IPS-18a (cell line): ENCODE results near the gene FUT8.
"Not testable (repeated sequence)": the region's sequence is repeated elsewhere in the genome, so short reads cannot be mapped to it uniquely, and the experiment has no call there.

Experiments
- H3K27ac ChIP-seq: one replicate; pipeline ENCODE4 v1.5.1; 2013; ENCODE audit warnings: low read length
- H3K27me3 ChIP-seq: one replicate; pipeline ENCODE4 v1.6.1; 2013; ENCODE audit warnings: mild to moderate bottlenecking, low read length; ENCODE audit not compliant: control insufficient read depth, insufficient read depth
- H3K36me3 ChIP-seq: one replicate; pipeline ENCODE4 v1.6.1; 2013; ENCODE audit warnings: low read depth, low read length; ENCODE audit not compliant: control insufficient read depth
- H3K4me1 ChIP-seq: one replicate; pipeline ENCODE4 v1.6.1; 2013; ENCODE audit warnings: low read depth, low read length; ENCODE audit not compliant: control insufficient read depth
- H3K4me3 ChIP-seq: one replicate; pipeline ENCODE4 v1.5.1; 2013; ENCODE audit warnings: low read length
- H3K9ac ChIP-seq: one replicate; pipeline ENCODE4 v1.6.1; 2013; ENCODE audit warnings: mild to moderate bottlenecking, low read length, moderate library complexity
- H3K9me3 ChIP-seq: one replicate; pipeline ENCODE4 v1.6.1; 2013; ENCODE audit warnings: low read depth, low read length; ENCODE audit not compliant: control insufficient read depth

Gene FUT8

DNA sequence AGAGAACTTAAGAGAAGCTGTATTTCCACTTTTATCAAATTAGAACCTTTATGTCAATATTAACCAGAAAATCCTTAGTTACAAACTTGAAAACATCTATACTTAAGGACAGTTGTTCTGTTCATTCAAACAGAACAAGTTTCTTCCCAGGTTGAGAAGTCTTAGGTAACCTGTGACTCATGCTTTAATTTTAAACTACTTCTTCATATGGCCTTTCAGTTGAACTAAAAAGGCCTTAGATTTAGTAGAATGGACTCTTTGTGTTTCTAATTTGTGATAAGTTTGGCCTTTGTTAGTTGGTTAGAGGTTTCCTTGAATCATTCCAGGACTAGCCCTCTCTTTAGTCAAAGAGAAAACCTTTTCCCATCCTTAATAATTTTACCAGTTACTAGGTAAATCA lies 274.2 kb downstream of the FUT8 start:
- Histone ChIP-seq H3K36me3 (no peaks in the 10 kb centered on the region), H3K9me3 (no peaks in the 10 kb centered on the region), H3K27me3 (no peaks in the 10 kb centered on the region), H3K4me1 (peaks cover 15% of the 10 kb centered on the region), H3K27ac (no peak overlapping the region), H3K4me3 (peak overlapping the region; percentile 11), H3K9ac (no peak overlapping the region)

DNA sequence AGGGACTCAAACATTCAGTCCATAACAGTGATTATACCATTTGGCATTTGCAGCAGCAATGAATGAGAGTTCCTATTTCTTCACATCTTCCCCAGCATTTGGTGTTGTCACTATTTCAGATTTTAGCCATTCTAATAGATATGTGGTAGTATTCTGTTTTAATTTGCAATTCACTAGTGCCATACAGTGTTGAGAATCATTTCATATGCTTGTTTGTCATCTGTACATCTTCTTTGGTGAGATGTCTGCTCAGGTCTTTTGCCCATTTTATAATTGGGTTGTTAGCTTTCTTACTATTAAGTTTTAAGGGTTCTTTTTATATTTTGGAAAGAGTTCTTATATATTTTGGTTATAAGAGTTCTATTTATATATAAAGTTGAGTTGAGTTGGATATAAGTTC lies 276.5 kb downstream of the FUT8 start:
- Histone ChIP-seq H3K9me3 (peaks cover 6% of the 10 kb centered on the region), H3K4me3 (no peak overlapping the region), H3K4me1 (peaks cover 15% of the 10 kb centered on the region), H3K27me3 (no peaks in the 10 kb centered on the region), H3K9ac (no peak overlapping the region), H3K36me3 (no peaks in the 10 kb centered on the region), H3K27ac (no peak overlapping the region)

DNA sequence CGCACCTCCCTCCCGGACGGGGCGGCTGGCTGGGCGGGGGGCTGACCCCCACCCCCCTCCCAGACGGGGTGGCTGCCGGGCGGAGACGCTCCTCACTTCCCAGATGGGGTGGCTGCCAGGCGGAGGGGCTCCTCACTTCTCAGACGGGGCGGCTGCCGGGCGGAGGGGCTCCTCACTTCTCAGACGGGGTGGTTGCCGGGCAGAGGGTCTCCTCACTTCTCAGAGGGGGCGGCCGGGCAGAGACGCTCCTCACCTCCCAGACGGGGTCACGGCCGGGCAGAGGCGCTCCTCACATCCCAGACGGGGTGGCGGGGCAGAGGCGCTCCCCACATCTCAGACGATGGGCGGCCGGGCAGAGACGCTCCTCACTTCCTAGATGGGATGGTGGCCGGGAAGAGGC lies 280.0 kb downstream of the FUT8 start:
- H3K36me3 ChIP-seq, H3K4me3 ChIP-seq, H3K27ac ChIP-seq, H3K9ac ChIP-seq, H3K4me1 ChIP-seq, H3K27me3 ChIP-seq, H3K9me3 ChIP-seq: not testable (repeated sequence)

DNA sequence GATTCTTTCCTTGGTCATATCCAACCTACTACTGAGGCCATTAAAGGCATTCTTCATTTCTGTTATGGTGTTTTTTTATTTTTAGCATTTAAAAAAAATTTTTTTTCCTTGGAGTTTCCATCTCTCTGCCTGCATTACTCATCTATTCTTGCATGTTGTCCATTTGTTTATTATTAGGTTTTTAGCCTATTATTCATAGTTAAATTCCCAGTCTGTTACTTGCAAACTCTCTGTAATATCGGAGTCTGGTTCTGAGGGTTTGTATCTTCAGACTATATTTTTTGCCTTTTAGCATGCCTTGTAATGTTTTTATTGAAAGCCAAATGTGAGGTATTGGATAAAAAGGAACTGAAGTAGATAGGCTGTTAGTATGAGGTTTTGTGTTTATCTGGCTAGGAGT lies 284.3 kb downstream of the FUT8 start:
- Histone ChIP-seq H3K4me3 (no peak overlapping the region), H3K27ac (no peak overlapping the region), H3K4me1 (no peaks in the 10 kb centered on the region), H3K36me3 (no peaks in the 10 kb centered on the region), H3K27me3 (no peaks in the 10 kb centered on the region), H3K9me3 (peaks cover 6% of the 10 kb centered on the region), H3K9ac (no peak overlapping the region)

DNA sequence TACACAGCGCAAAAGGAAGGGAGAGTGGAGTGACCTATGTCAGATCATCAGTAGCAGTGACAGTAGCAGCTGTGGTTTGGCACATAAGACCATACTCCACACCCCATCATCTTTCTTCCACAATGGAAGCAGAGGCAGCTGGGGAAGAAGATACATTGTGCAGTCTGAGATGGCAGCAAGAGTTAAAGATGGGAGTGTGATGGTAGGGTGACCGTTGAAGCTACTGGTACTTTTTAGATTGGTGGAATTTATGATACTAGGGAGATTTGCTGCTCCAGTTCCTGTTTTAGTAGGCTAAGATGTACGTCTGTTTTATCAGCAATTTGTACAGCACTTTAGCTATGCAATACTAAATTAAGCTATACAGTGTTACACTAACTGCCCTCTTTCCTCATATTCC lies 291.0 kb downstream of the FUT8 start:
- no peak overlapping the region for H3K9ac ChIP-seq
- no peaks in the 10 kb centered on the region for H3K9me3 ChIP-seq
- H3K27me3 ChIP-seq = no peaks in the 10 kb centered on the region
- no peak overlapping the region for H3K4me3 ChIP-seq
- no peak overlapping the region for H3K27ac ChIP-seq
- no peaks in the 10 kb centered on the region for H3K36me3 ChIP-seq
- H3K4me1 ChIP-seq = peaks cover 7% of the 10 kb centered on the region

DNA sequence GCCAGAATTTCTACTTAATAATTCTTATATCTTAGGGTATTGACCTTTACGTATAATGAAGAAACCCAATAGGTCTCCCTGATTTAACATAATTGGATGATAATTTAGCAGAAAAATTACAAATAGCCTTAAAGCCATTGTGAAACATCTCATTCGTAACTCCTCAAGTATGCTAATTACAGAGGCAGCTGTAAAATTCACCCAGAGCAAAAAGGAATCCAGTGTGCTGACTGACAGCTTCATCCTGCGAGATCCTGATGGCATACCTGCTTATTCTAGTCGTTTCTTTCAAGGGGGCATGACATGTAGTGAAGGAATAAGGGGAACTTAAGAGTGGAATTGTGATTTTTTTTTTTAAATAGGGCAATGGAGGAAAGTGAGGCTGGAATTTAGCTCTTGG lies 291.5 kb downstream of the FUT8 start:
- no peaks in the 10 kb centered on the region for H3K27me3 ChIP-seq
- no peaks in the 10 kb centered on the region for H3K9me3 ChIP-seq
- no peak overlapping the region for H3K4me3 ChIP-seq
- no peak overlapping the region for H3K27ac ChIP-seq
- peaks cover 7% of the 10 kb centered on the region for H3K4me1 ChIP-seq
- H3K9ac ChIP-seq = no peak overlapping the region
- H3K36me3 ChIP-seq = no peaks in the 10 kb centered on the region

DNA sequence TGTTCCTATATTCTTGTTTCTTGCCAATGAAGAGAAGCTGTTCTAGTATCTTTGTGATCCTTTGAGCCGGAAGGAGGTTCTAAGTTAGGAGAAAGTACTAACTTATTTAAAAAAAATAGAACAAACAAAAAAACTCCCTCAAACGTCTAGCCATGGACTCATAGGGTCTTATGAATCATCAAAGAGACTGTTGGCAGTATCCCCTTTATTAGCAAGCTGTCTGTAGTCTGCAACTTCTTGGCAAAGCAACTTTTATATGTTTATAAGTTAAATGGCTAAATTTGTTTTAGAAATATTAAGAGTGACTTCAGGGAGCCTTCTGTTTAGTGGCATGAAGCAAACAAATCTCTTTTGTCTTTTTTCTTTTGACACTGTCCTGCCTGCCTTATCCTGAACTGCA lies 291.9 kb downstream of the FUT8 start:
- Histone ChIP-seq H3K4me1 (peaks cover 7% of the 10 kb centered on the region), H3K9me3 (no peaks in the 10 kb centered on the region), H3K27me3 (no peaks in the 10 kb centered on the region), H3K36me3 (no peaks in the 10 kb centered on the region), H3K27ac (no peak overlapping the region), H3K9ac (no peak overlapping the region), H3K4me3 (no peak overlapping the region)

DNA sequence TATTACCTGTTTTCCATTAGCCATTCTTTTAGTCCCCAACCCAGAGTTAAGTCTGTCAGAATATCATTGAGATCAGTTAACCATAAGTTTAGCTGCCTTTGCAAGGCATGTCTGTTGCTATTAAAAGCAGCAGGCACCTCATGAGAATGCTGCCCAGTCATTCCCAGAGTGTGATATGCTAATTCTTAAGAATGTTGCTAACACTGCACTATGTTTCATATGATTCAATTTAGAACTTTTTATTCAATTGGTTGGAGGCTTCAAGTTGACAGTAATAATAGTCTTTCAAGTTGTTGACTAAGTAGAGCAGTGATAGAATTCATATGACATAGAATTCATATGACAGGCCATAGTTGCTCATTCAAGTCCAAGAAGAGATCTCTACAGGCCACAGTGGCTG lies 292.3 kb downstream of the FUT8 start:
- Histone ChIP-seq H3K27ac (no peak overlapping the region), H3K36me3 (no peaks in the 10 kb centered on the region), H3K9me3 (no peaks in the 10 kb centered on the region), H3K4me3 (no peak overlapping the region), H3K27me3 (no peaks in the 10 kb centered on the region), H3K4me1 (peaks cover 7% of the 10 kb centered on the region), H3K9ac (no peak overlapping the region)

DNA sequence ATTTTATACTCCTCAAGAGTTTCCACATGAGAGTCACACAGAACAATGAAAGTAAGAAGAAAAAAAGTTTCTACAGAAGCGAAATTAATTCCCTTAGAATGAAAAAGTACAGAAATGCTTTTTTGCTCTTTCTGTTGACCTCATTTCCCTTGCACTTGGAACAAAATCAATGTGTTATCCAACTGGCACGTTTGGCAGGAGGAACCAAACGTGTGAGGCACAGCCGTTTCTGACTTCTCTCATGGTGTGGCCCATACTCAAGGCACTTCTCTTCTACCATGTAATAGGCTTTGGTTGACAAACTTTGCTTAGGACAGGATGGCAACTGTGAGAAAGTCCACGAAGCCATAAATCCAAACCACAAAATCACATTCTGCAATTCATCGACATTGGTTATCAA lies 297.0 kb downstream of the FUT8 start:
- Histone ChIP-seq H3K36me3 (no peaks in the 10 kb centered on the region), H3K27ac (no peak overlapping the region), H3K9ac (no peak overlapping the region), H3K4me1 (no peaks in the 10 kb centered on the region), H3K27me3 (no peaks in the 10 kb centered on the region), H3K9me3 (no peaks in the 10 kb centered on the region), H3K4me3 (no peak overlapping the region)

DNA sequence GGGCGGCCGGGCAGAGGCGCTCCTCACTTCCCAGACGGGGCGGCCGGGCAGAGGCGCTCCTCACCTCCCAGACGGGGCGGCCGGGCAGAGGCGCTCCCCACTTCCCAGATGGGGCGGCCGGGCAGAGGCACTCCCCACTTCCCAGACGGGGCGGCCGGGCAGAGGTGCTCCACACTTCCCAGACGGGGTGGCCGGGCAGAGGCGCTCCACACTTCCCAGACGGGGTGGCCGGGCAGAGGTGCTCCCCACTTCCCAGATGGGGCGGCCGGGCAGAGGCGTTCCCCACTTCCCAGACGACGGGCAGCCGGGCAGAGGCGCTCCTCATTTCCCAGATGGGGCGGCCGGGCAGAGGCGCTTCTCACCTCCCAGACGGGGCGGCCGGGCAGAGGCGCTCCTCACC lies 304.3 kb downstream of the FUT8 start:
- H3K27me3 ChIP-seq, H3K9ac ChIP-seq, H3K9me3 ChIP-seq, H3K36me3 ChIP-seq, H3K4me1 ChIP-seq, H3K4me3 ChIP-seq, H3K27ac ChIP-seq: not testable (repeated sequence)

DNA sequence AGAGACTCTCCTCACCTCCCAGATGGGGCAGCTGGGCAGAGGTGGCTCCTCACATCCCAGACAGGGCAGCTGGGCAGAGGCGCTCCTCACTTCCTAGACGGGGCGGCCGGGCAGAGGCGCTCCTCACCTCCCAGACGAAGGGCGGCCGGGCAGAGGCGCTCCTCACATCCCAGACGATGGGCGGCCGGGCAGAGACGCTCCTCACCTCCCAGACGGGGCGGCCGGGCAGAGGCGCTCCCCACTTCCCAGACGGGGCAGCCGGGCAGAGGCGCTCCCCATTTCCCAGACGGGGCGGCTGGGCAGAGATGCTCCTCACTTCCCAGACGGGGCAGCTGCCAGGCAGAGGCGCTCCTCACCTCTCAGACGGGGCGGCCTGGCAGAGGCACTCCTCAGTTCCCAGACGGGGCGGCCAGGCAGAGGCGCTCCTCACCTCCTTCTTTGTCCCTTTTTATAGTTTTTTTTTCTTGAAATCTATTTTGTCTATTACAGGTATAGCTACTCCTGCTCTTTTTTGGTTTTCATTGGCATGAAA lies 304.9 kb downstream of the FUT8 start:
- not testable (repeated sequence) for H3K27ac ChIP-seq, H3K4me3 ChIP-seq, H3K9me3 ChIP-seq, H3K4me1 ChIP-seq, H3K36me3 ChIP-seq, H3K27me3 ChIP-seq, H3K9ac ChIP-seq

DNA sequence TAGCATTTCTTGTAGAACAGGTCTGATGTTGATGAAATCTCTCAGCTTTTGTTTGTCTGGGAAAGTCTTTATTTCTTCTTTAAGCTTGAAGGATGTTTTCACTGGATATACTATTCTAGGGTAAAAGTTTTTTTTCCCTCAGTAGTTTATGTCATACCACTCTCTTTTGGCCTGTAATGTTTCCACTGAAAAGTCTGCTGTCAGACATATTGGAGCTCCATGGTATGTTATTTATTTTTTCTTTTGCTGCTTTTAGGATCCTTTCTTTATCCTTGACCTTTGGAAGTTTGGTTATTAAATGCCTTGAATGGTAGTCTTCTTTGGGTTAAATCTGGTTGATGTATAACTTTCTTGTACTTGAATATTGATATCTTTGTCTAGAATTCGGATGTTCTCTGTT lies 306.1 kb downstream of the FUT8 start:
- Histone ChIP-seq H3K27ac (no peak overlapping the region), H3K9me3 (peaks cover 4% of the 10 kb centered on the region)

More for the DNA sequence above, 306.1 kb downstream of the FUT8 start:
- Histone ChIP-seq H3K36me3 (no peaks in the 10 kb centered on the region), H3K4me3 (no peak overlapping the region), H3K27me3 (no peaks in the 10 kb centered on the region), H3K4me1 (no peaks in the 10 kb centered on the region), H3K9ac (no peak overlapping the region)
